Measurements from ENCODE around the gene PRRC2B. TPM values are rescaled to one million over a fixed set of nuclear protein-coding genes. Genes with fewer than 3 reads are reported as not detected.

PRRC2B gene
- total and polyA plus RNA-seq, 4 donors = 39.4 to 171 (median 91.4) TPM

GRCh38 chr9:131409458-131409992, 15.6 kb downstream of the PRRC2B start:
- Histone ChIP-seq H3K4me3 (no peak overlapping the region), H3K36me3 (ENCODE audit: control insufficient read depth in 4 of 4, insufficient read depth in 4 of 4, low read length in 4 of 4) (peaks cover 0 to 3% (median 0%) of the 10 kb centered on the region in 4 donors), H3K27me3 (ENCODE audit: control insufficient read depth in 3 of 3, insufficient read depth in 3 of 3, low read length in 2 of 3) (no peaks in the 10 kb centered on the region), H3K4me1 (ENCODE audit: control insufficient read depth in 5 of 5, insufficient read depth in 5 of 5, low read length in 5 of 5) (peaks cover 34 to 62% (median 43%) of the 10 kb centered on the region in 5 donors), H3K9ac (ENCODE audit: insufficient read depth in 1 of 2, low read length in 2 of 2) (no peak overlapping the region), H3K27ac (ENCODE audit: low read depth in 1 of 2, low read length in 1 of 2) (peak overlapping the region; percentile 24 to 46), H3K9me3 (ENCODE audit: control insufficient read depth in 4 of 4, insufficient read depth in 3 of 4, low read length in 3 of 4) (no peaks in the 10 kb centered on the region)
- TF ChIP-seq CTCF (IDR thresholded peaks at IDR 0.05; ENCODE audit: control extremely low read depth, extremely low read depth) = no peak
- 49 to 56% methylated on average over 7 of the region's 7 CpGs for WGBS, 2 donors
- ATAC-seq (ENCODE audit: insufficient read depth, low FRiP score) (no peak), DNase-seq (no peak)

GRCh38 chr9:131410044-131410491, 16.2 kb downstream of the PRRC2B start:
- H3K9me3 ChIP-seq (ENCODE audit: control insufficient read depth in 4 of 4, insufficient read depth in 3 of 4, low read length in 3 of 4) = no peaks in the 10 kb centered on the region
- peaks cover 0 to 3% (median 1%) of the 10 kb centered on the region in 4 donors for H3K36me3 ChIP-seq (ENCODE audit: control insufficient read depth in 4 of 4, insufficient read depth in 4 of 4, low read length in 4 of 4)
- peak overlapping the region; percentile 7 to 24 for H3K27ac ChIP-seq (ENCODE audit: low read depth in 1 of 2, low read length in 1 of 2)
- peaks cover 32 to 56% (median 38%) of the 10 kb centered on the region in 5 donors for H3K4me1 ChIP-seq (ENCODE audit: control insufficient read depth in 5 of 5, insufficient read depth in 5 of 5, low read length in 5 of 5)
- no peak overlapping the region for H3K4me3 ChIP-seq
- H3K27me3 ChIP-seq (ENCODE audit: control insufficient read depth in 3 of 3, insufficient read depth in 3 of 3, low read length in 2 of 3) = no peaks in the 10 kb centered on the region
- WGBS, 2 donors = 41 to 48% methylated on average over 7 of the region's 7 CpGs
- TF ChIP-seq CTCF (IDR thresholded peaks at IDR 0.05; ENCODE audit: control extremely low read depth, extremely low read depth) = no peak
- no peak for ATAC-seq (ENCODE audit: insufficient read depth, low FRiP score)
- no peak overlapping the region for H3K9ac ChIP-seq (ENCODE audit: insufficient read depth in 1 of 2, low read length in 2 of 2)
- no peak for DNase-seq

- no peaks in the 10 kb centered on the region for H3K27me3 ChIP-seq (ENCODE audit: control insufficient read depth in 3 of 3, insufficient read depth in 3 of 3, low read length in 2 of 3)
- no peak overlapping the region for H3K27ac ChIP-seq (ENCODE audit: low read depth in 1 of 2, low read length in 1 of 2)
- WGBS, 2 donors = 86 to 91% methylated on average over 15 of the region's 15 CpGs
- TF ChIP-seq CTCF (IDR thresholded peaks at IDR 0.05; ENCODE audit: control extremely low read depth, extremely low read depth) = no peak
- no peaks in the 10 kb centered on the region for H3K9me3 ChIP-seq (ENCODE audit: control insufficient read depth in 4 of 4, insufficient read depth in 3 of 4, low read length in 3 of 4)
- H3K4me1 ChIP-seq (ENCODE audit: control insufficient read depth in 5 of 5, insufficient read depth in 5 of 5, low read length in 5 of 5) = peaks cover 18 to 37% (median 23%) of the 10 kb centered on the region in 5 donors
- no peak overlapping the region for H3K9ac ChIP-seq (ENCODE audit: insufficient read depth in 1 of 2, low read length in 2 of 2)
- ATAC-seq (ENCODE audit: insufficient read depth, low FRiP score) (no peak), DNase-seq (no peak)
- H3K4me3 ChIP-seq = no peak overlapping the region
- H3K36me3 ChIP-seq (ENCODE audit: control insufficient read depth in 4 of 4, insufficient read depth in 4 of 4, low read length in 4 of 4) = peaks cover 0 to 3% (median 1%) of the 10 kb centered on the region in 4 donors
These were observed 18.1 kb downstream of the PRRC2B start for GRCh38 chr9:131411719-131412681.
